NCI-H146 treated with DMSO at 0.1 percent for 48 hours (cell line): ENCODE results near the gene CD244.
"Not testable (repeated sequence)": the region's sequence is repeated elsewhere in the genome, so short reads cannot be mapped to it uniquely, and the experiment has no call there.

ENCODE experiments used
- DNase-seq: peaks from one replicate; lab custom pipeline; 2025; ENCODE audit not compliant: unreplicated experiment; lab: John Stamatoyannopoulos, UW

CD244 gene

DNA sequence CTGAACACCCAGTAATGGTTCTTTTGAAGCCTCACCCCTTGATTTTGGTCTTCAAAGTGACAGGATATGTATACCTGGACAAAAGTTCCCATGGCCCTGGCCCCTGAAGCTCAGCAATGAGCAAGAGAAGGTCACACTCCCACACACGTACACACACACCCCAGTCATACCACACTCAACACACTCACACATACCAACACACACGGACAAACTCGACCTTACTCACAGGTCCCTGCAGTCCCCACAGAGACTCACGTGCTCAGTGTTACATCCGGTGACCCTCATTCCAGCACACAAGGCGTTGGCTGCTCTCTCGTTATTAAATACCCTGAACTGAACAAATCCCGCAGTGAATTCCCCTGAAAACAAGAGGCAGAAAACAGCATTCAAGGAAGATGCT lies 16.4 kb upstream of the CD244 start:
- no peak for DNase-seq

DNA sequence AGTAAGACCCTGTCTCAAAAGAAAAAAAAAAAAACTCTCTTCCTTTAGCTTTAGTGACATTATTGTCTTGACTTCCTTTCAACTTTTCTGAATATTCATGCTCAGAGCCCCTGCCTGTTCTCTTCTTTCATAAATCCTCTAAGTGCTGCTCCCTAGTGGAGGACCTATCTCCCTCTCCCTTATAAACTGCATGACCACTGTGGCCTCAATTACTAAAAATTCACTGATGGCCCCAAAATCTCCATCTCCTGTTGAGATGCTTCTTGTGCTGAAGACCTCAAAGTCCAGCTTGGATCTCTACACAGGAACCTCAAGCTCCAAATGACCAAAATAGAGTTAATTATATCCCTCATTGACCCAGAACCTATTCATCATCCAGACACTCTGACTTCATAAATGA lies 14.5 kb upstream of the CD244 start:
- no peak for DNase-seq

DNA sequence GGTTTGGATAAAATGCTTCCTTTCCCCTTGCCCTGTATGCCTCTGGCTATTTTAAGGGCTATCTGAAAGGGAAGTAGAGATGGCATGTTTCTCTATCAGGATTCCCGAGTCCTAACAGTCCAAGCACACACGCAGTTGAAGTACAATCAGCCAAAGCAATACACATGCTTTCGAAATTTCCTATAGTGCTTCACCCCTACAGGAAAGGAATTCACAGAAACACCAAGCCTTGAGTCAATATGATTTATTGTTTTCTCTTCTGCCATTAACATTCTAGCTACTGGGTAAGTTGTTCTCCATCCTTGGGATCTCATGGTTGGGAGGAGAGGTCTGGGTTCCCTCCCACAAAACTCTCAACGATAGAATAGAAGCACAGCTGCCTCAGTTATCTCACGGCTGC lies 13.6 kb upstream of the CD244 start:
- no peak for DNase-seq

DNA sequence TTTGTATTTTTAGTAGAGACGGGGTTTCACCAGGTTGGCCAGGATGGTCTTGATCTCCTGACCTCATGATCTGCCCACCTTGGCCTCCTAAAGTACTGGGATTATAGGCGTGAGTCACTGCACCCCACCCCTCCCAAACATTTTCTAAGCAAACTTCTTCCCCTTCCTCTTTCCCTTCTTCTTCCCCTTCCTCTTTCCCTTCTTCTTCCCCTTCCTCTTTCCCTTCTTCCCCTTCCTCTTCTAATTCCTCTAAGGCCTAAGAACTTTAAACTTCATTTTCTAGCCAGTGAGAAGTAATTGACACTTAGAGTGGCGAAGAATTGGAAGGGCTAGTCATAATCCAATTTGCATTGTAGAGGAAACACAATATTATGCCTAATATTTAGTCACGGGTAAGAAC lies 12.9 kb upstream of the CD244 start:
- DNase-seq = not testable (repeated sequence)

DNA sequence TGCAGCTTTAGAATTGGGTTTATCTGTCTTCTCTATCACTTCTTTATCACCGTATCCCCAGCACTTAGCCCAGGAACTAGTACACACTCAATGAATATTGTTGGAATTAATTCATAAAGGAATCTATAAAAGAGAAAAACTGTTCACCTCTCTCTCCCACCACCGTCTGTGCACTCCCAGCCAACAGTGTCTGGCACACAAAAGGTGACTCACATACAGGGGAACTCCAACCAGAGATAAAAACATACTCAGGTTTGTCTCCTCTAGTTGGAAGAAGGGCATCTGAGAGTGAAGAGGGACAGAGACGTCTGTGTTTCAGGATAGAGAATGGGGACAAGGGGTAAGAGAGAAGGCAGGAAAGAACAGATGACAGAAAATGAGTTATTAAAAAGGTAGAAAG lies 12.2 kb upstream of the CD244 start:
- DNase-seq = no peak

DNA sequence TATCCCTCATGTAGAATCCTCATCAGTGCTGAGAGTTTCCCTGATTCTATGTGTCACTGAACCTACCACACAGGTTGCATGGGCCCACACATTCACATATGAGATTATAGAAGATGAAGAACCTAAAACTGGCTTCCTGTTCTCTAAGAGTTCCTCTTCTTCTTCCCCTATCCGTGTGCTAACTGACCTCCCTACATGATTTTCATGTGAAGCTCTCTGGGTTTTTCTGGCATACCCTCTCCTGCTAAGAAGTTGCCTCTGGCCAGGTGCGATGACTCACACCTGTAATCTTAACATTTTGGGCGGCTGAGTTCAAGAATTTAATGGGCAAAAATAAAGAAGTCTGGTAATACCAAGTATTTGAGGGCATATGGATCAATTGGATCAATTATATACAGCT lies 5.5 kb upstream of the CD244 start:
- no peak for DNase-seq

DNA sequence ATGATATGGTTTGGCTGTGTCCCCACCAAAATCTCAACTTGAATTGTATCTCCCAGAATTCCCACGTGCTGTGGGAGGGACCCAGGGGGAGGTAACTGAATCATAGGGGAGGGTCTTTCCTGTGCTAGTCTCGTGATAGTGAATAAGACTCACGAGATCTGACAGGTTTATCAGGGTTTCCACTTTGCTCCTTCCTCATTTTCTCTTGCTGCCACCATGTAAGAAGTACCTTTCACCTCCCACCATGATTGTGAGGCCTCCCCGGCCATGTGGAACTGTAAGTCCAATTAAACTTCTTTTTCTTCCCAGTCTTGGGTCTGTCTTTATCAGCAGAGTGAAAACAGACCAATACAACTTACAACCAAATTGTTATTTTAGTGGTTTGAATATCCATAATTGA lies 5.0 kb upstream of the CD244 start:
- DNase-seq = not testable (repeated sequence)

DNA sequence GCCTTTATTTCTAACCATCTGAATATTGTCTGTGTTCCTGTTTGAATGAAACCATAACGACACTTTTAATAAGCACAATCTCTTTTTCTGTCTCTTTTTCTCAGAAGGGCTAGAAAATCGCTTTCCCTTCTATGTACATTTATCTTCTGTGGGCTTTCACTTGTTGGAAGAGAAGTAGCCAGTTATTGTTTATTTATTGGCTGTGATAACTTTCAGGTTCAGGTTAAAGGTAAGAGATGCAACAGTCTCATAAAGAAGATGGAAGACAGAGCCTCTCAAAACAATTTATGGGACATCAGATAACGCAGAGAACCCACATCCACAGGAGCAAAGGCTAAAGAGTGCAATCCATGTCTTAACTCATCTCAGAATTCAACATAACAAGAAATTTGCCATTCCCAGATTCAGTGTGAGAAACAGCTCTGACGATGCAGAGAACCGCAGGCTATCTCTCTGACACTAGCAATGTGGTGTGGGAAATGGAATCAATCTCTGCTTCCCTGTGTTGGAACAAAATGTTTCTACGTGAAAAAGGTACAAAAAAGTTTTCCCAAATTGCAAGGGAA lies 4.1 kb upstream of the CD244 start:
- DNase-seq = no peak

DNA sequence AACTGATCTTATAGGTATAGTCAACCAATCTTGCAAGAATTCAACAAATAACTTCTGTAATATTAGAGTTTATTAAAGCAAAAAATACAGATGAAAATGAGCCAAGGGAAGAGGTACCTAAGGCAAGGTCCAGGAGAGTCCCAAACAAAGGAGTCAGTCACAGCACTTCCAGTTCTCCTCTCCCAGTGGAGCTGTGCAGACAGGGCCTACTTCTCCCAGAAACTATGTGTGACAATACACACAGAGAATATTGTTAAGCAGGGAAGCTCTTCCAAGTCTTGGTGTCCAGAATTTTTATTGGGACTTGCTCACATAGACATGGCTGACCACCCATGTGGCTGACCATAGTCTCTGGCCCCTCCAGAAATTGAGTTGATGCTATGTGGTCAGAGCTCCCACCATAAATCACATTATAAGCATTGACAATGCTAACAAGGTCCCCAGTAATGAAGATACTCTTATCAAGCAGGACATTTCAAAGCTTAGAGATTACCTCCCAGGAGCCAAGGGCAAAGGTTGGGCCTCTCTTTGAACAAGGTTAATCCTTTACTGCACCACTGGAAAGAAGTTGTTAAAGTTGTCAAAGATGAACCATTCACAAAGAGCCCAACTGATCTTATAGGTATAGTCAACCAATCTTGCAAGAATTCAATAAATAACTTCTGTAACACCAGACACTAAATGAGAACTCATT lies 3.5 kb upstream of the CD244 start:
- no peak for DNase-seq

DNA sequence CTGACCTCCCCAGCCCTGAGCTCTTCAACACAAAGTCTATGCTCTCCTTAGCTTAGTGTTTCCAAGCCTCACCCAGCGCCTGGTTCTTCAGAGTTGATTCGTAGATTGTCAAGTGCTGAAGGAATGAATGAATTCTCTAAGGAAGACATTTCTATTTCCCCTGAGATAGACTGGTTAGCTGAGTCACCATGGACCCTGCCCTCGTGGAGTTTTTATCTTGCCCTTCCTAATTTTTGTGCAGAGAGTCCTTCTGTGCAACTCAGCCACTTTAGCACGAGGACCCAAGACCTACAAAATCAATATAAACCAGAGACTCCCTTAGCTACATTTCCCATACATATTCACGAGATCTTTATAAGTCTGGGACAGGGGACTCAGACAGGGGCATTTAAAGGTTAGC lies 2.6 kb upstream of the CD244 start:
- no peak for DNase-seq

DNA sequence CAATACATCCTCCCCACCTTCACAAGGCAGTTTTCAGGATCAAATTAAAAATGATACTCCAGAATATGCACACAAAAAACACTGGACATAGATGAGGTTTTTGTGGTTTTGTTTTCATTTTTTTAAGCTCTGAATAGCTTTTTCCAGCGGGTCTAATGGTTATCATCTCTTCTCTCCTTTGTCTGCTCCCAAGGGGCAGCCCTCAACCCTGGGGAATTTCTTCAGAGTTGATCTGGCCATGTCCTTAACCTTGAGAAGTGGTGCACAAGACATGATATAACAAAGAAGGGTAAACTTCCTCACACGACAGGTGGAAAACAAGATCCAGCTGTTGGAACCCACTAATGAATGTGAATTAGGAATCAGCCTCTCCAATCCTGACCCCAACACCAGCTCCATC lies 1.5 kb upstream of the CD244 start:
- no peak for DNase-seq

DNA sequence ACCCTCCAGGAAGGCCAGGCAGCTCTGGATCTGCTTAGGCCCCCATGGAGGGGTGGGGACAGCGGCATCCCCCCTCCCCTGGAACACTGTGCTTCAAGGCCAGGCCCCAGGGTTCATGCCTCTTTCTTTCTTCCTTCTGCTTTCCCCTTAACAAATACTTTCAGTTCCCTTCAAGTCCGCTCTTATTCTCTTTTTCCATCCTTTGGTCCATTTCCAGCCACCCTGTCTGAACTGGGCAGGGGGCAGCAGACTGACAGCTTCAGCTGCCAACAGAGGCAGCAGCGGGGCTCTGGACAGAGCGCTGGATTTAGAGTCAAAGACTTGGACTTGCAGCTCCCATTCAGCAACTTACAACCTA lies 1.1 kb upstream of the CD244 start:
- no peak for DNase-seq

DNA sequence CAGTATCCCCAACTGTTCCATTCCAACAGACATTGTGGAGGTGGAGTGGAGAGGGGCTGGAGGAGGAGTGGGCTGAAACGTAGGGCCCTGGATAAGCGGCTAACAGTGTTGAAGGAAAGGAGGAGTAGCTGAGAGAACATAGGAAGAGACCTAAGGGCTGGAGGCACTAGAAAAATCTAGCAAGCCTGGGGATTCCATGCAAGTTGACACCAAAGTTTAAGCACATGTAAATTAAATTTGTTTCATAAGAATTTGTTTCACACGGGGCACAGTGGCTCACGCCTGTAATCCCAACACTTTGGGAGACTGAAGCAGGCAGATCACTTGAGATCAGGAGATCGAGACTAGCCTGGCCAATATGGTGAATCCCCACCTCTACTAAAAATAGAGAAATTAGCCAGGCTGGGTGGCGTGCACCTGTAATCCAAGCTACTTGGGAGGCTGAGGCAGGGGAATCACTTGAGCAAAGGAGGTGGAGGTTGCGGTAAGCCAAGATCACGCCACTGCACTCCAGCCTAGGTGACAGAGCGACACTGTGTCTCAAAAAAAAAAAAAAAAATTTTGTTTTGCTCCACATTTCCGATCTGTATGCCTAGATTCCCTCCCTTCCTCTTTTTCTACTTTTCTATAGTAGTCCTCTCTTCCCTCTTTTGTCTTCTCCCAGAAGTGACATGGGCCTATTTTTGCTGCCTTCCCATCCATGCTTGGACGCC lies 530 bp upstream of the CD244 start:
- no peak for DNase-seq

DNA sequence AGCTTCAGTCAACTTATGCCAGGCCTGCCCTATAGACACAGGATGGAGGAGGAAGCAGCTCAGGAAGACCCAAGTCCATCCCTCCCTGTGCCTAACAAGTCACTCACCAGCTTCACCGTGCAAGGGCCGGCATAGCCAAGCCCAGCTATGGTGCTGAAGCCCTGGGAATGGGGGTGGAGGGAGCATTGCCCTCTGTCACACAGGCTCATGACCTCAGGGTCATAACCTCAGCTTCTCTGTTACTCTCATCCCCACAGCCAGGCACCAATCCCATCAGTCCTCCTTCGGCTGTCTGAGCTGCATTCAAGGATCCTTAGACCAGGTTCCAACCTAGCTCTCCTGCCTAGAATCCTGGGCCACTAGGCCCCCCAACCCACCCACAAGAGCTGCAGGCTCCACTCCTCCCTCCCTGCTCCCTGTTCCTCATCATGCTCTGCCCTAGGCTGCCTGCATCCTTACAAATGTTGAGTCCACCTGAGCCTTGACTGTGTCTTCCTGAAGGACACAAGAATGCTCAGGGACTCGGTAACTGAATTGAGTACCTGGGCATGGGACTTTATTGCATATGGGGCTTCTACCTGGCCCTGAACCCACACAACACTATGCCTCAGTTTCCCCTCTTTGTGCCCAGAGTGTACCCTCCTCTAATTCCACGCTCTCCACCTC lies 1.7 kb downstream of the CD244 start:
- no peak for DNase-seq

DNA sequence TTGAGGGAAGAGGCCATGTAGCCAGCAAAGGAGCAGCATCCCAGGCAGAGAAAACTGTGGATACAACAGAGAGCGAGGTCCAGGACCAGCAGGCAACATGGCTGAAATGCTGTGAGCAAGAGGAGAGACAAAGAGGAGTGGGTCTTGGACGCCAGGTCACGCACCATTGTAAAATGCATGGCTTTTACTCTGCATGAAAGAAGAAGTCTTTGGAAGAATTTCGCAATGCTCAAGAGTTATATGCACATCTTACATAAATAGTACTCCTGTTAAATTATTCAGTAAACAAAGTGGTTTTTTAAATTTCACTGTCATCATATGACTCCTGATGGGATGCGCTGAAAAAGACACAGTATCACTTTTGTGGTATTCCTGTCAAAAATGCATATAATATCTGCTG lies 3.5 kb downstream of the CD244 start:
- no peak for DNase-seq

DNA sequence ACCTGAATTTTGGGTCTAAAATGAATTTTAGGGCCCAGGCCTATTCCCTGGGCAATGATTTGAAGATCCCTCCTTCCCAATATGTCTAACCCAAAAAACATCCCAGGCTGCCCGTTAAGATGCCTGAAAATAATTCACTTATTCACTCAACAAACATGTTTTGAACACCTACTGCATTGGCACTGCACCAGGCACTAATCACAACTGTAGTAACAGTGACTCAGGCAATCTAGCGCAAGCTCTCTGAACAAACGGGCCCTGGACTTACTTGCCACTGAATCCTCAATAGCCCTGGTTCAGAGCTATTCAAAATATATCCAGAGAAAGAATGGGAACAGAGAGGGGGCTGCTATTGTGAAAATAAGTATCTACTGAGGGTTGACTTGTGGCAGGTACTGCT lies 4.2 kb downstream of the CD244 start:
- no peak for DNase-seq

DNA sequence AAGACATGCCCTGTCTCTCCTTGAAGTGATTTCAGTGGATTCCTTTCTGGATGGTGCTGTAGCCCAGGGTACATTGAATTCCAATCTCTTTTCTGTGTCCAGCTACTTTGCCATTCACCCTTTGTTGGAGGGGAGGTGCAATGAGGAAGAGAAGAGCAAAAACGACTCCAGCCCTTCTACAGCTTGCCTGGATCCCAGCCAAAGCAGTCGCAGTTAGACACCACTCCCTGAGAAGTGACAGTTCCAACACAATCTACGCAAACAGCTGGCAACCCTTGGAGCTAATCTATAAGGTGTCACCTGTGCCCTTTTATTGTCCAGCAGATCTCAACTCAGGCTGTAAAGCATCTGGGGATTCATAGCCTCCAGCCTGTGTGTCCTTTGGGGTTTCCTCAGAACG lies 4.6 kb downstream of the CD244 start:
- DNase-seq = no peak

DNA sequence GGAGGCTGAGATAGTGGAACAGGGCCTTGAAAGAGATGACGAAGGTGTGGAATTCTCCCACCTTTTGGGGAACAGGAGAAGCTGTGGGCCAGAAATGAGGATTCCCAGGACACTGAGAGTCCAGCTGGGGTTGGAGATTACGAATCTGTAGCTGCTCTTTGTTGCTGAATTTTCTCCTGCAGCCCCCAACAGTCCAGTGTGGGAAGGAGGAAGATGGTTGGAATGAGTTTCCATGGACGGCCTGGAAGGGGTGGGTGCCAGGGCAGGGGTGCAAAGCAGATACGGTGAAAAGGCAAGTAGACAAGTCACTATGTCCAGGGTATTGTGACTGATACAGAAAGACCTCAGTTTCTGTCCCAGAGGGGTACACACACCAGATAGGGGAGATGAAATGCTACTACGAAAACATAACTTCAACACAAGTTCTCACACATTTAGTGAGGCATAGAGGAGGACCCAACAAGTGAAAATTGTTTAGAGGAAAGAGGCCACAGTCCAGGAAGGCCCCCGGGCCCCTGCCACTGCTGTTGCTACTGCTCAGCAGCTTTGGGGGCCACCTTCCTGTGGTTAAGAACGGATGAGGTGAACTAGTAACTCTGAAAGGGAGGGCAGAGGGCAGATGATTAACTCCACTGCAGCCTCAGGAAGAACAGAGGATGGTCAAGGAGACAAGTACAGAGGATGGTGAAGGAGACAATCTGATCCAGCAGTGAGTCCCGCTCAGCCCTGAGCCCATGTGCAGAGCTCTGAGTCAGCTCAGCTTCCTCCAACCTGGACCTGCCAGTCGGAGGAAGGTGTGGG lies 7.3 kb downstream of the CD244 start:
- DNase-seq = no peak

DNA sequence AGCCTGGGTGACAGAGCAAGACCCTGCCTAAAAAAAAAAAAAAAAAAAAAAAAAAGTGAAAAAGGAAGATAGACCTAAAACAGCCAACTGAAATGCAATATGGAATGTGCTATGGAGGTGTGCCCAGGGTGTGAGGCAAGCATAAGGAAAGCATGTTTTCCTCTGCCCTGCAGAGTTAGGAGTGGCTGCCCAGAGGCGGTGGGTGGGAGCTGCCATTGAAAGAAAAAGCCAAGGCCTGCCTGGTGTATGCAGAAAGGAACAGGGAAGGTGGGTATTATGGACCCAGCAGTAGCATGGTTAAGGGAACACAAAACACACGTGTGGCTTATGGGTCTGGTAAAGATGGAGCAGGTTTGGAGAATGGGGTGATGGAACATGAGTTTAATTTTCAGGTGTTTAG lies 8.9 kb downstream of the CD244 start:
- no peak for DNase-seq

DNA sequence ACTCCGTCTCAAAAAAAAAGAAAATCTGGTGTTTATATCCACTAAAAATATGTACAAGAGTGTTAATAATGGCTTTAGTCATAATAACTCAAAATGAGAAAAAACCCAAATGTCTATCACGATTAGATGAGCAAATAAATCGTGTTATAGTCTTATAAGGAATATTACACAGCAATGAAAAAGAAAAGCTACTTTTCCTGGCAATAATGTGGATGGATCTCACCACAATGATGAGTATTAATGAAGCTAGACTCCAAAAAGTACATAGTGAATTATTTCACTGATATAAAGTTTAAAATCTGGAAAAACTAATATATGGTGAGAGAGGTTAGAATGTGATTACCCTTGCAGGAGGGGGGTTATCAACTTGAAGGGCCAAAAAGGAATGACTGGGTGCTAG lies 9.7 kb downstream of the CD244 start:
- DNase-seq = no peak

DNA sequence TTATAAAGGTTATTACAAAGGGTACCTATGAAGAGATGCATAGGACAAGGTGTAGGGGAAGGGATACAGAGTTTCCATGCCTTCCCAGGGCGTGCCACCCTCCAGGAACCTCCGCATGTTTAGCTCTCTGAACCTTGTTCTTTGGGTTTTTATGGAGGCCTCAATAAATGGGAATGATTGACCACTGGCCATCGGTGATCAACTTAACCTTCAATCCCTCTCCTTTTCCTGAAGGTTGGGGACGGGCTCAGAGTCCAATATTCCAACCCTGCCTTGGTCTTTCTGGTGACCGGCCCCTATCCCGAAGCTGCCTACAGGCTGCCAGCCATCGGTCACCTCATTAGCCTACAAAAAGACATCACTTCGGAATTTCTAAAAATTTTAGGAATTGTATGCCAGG lies 11.7 kb downstream of the CD244 start:
- no peak for DNase-seq
